IMR-90 (cell line): Measurements from ENCODE around the gene MMD2. TPM values are rescaled to one million over a fixed set of nuclear protein-coding genes. Genes with fewer than 3 reads are reported as not detected.

Experiments
- ATAC-seq: fragments of 200-7000 bp; cut with Tn5 transposase; 2 replicates; pipeline ENCODE4 v1.9.1; 2020; ENCODE audit warnings: low read depth, mild to moderate bottlenecking, moderate library complexity
- BruUV-seq: library from RNA; stranded (reverse); fragments of 400-500 nt; replicated peaks from 2 replicates; lab custom pipeline; 2021; lab: Mats Ljungman, UMichigan
- CTCF ChIA-PET: fragments of 300-600 bp; formaldehyde crosslinking; extraction: SDS; loops from one replicate; lab custom pipeline; 2021; ENCODE audit warnings: antibody characterized with exemption; lab: Yijun Ruan, JAX
- POLR2A ChIA-PET: fragments of 300-600 bp; sonication (Branson Sonifier 250); formaldehyde crosslinking; loops from one replicate; lab custom pipeline; 2022; ENCODE audit warnings: antibody characterized with exemption; ENCODE audit not compliant: unreplicated experiment; lab: Charles Lee
- DNase-seq: peaks from one replicate; pipeline ENCODE4 v3.0.0; 2013
- H2AFZ ChIP-seq: replicated peaks from 2 replicates; pipeline ENCODE3; 2013; ENCODE audit warnings: low read length, mild to moderate bottlenecking; ENCODE audit not compliant: poor library complexity
- H2AK5ac ChIP-seq: 2 replicates; pipeline ENCODE4 v1.6.1; 2013; ENCODE audit warnings: low read depth, low read length, inconsistent platforms
- H2AK9ac ChIP-seq: replicated peaks from 2 replicates; pipeline ENCODE3; 2013; ENCODE audit warnings: mild to moderate bottlenecking, low read depth, low read length, moderate library complexity; ENCODE audit not compliant: poor library complexity
- H2BK120ac ChIP-seq: 2 replicates; pipeline ENCODE4 v1.6.1; 2013; ENCODE audit warnings: low read depth, low read length, inconsistent platforms
- H2BK15ac ChIP-seq: 3 replicates; pipeline ENCODE4 v1.6.1; 2013; ENCODE audit warnings: low read depth, low read length, inconsistent platforms
- H2BK20ac ChIP-seq: 2 replicates; pipeline ENCODE4 v1.6.1; 2013; ENCODE audit warnings: low read depth, mild to moderate bottlenecking, inconsistent platforms, low read length, moderate library complexity
- H2BK5ac ChIP-seq: 2 replicates; pipeline ENCODE4 v1.6.1; 2013; ENCODE audit warnings: mild to moderate bottlenecking, low read depth, low read length, inconsistent platforms; ENCODE audit not compliant: poor library complexity, severe bottlenecking
- H3K14ac ChIP-seq: replicated peaks from 2 replicates; pipeline ENCODE4 v1.6.1; 2013; ENCODE audit warnings: low read depth, low read length, inconsistent platforms
- H3K18ac ChIP-seq: 2 replicates; pipeline ENCODE4 v1.6.1; 2013; ENCODE audit warnings: low read depth, low read length, control low read depth
- H3K23ac ChIP-seq: 2 replicates; pipeline ENCODE4 v1.6.1; 2013; ENCODE audit warnings: low read depth, low read length, inconsistent platforms
- H3K27ac ChIP-seq: 2 replicates; pipeline ENCODE4 v1.5.1; 2013; ENCODE audit warnings: mild to moderate bottlenecking, control low read depth, low read length; ENCODE audit not compliant: insufficient read depth
- H3K27me3 ChIP-seq: 2 replicates; pipeline ENCODE4 v1.6.1; 2013; ENCODE audit warnings: low read length; ENCODE audit not compliant: control insufficient read depth, insufficient read depth
- H3K36me3 ChIP-seq: 2 replicates; pipeline ENCODE4 v1.6.1; 2013; ENCODE audit warnings: low read length, mixed read lengths; ENCODE audit not compliant: control insufficient read depth, insufficient read depth
- H3K4ac ChIP-seq: 2 replicates; pipeline ENCODE4 v1.6.1; 2013; ENCODE audit warnings: low read depth, low read length, inconsistent platforms
- H3K4me1 ChIP-seq: 2 replicates; pipeline ENCODE4 v1.6.1; 2013; ENCODE audit warnings: low read length, mixed read lengths; ENCODE audit not compliant: control insufficient read depth, insufficient read depth
- H3K4me2 ChIP-seq: 2 replicates; pipeline ENCODE4 v1.6.1; 2013; ENCODE audit warnings: low read depth, mild to moderate bottlenecking, control low read depth, low read length, moderate library complexity
- H3K4me3 ChIP-seq: 2 replicates; pipeline ENCODE4 v1.5.1; 2013; ENCODE audit warnings: low read depth, mild to moderate bottlenecking, control low read depth, low read length, moderate library complexity; ENCODE audit not compliant: insufficient read depth
- H3K56ac ChIP-seq: 2 replicates; pipeline ENCODE4 v1.6.1; 2013; ENCODE audit warnings: low read length, inconsistent platforms; ENCODE audit not compliant: insufficient read depth; ENCODE audit errors: extremely low read depth
- H3K79me1 ChIP-seq, 2 experiments: 2 replicates each; pipeline ENCODE4 v1.6.1; 2013; ENCODE audit warnings: low read length in 2 of 2, inconsistent platforms in 1 of 2, low read depth in 1 of 2
- H3K9ac ChIP-seq: 2 replicates; pipeline ENCODE4 v1.6.1; 2013; ENCODE audit warnings: low read depth, low read length, control low read depth
- H3K9me1 ChIP-seq: 2 replicates; pipeline ENCODE4 v1.6.1; 2013; ENCODE audit warnings: low read length, inconsistent platforms; ENCODE audit not compliant: insufficient read depth
- H3K9me3 ChIP-seq: 2 replicates; pipeline ENCODE4 v1.6.1; 2013; ENCODE audit warnings: low read length; ENCODE audit not compliant: control insufficient read depth, insufficient read depth
- H4K20me1 ChIP-seq: 2 replicates; pipeline ENCODE4 v1.6.1; 2013; ENCODE audit warnings: low read length, inconsistent platforms; ENCODE audit not compliant: insufficient read depth
- H4K5ac ChIP-seq: 2 replicates; pipeline ENCODE4 v1.6.1; 2013; ENCODE audit warnings: mild to moderate bottlenecking, low read depth, low read length, control low read depth
- H4K8ac ChIP-seq, 2 experiments: 2 replicates each; pipeline ENCODE4 v1.6.1; 2013; ENCODE audit warnings: low read depth in 2 of 2, low read length in 2 of 2, control low read depth in 1 of 2, inconsistent platforms in 1 of 2
- H4K91ac ChIP-seq: 2 replicates; pipeline ENCODE4 v1.6.1; 2013; ENCODE audit warnings: low read depth, low read length, inconsistent platforms; ENCODE audit not compliant: insufficient read depth
- BHLHE40 ChIP-seq: fragments of 150-350 bp; IDR thresholded peaks from 2 replicates; pipeline ENCODE4 v1.6.1; 2016; ENCODE audit warnings: mild to moderate bottlenecking, low read depth, low read length
- CEBPB ChIP-seq: IDR thresholded peaks from 2 replicates; pipeline ENCODE4 v1.6.1; 2012; ENCODE audit warnings: low read depth, low read length, improper control_type of control experiment
- CHD1 ChIP-seq: IDR thresholded peaks from 2 replicates; pipeline ENCODE4 v1.6.1; 2012; ENCODE audit warnings: low read depth, low read length, improper control_type of control experiment
- CTCF ChIP-seq: conservative IDR thresholded peaks from 2 replicates; pipeline ENCODE4 v1.5.1; 2012; ENCODE audit warnings: mild to moderate bottlenecking, low read depth, low read length, improper control_type of control experiment
- ELK1 ChIP-seq: fragments of 150-350 bp; IDR thresholded peaks from 2 replicates; pipeline ENCODE4 v1.6.1; 2016; ENCODE audit warnings: low read depth, mild to moderate bottlenecking, low read length, moderate library complexity, borderline replicate concordance
- FOS ChIP-seq: fragments of 150-350 bp; IDR thresholded peaks from 2 replicates; pipeline ENCODE4 v1.6.1; 2016; ENCODE audit warnings: low read depth, low read length
- MAFK ChIP-seq: IDR thresholded peaks from 2 replicates; pipeline ENCODE4 v1.6.1; 2012; ENCODE audit warnings: low read depth, low read length, improper control_type of control experiment
- MAZ ChIP-seq: IDR thresholded peaks from 2 replicates; pipeline ENCODE4 v1.6.1; 2012; ENCODE audit warnings: low read depth, mild to moderate bottlenecking, low read length, improper control_type of control experiment, moderate library complexity, borderline replicate concordance
- MXI1 ChIP-seq: IDR thresholded peaks from 2 replicates; pipeline ENCODE4 v1.6.1; 2012; ENCODE audit warnings: low read depth, mild to moderate bottlenecking, low read length, moderate library complexity, borderline replicate concordance
- NFE2L2 ChIP-seq: fragments of 150-350 bp; IDR thresholded peaks from 2 replicates; pipeline ENCODE4 v1.6.1; 2016; ENCODE audit warnings: low read depth, mild to moderate bottlenecking, low read length
- POLR2A ChIP-seq: IDR thresholded peaks from 2 replicates; pipeline ENCODE4 v1.6.1; 2012; ENCODE audit warnings: mild to moderate bottlenecking, low read depth, low read length
- RAD21 ChIP-seq: IDR thresholded peaks from 2 replicates; pipeline ENCODE4 v1.6.1; 2012; ENCODE audit warnings: low read length, improper control_type of control experiment
- RCOR1 ChIP-seq: IDR thresholded peaks from 2 replicates; pipeline ENCODE4 v1.6.1; 2012; ENCODE audit warnings: mild to moderate bottlenecking, low read length, improper control_type of control experiment; ENCODE audit not compliant: insufficient replicate concordance
- RFX5 ChIP-seq: IDR thresholded peaks from 2 replicates; pipeline ENCODE4 v1.8.0; 2012; ENCODE audit warnings: low read depth, mild to moderate bottlenecking, low read length, moderate library complexity
- SMC3 ChIP-seq: fragments of 150-350 bp; IDR thresholded peaks from 2 replicates; pipeline ENCODE4 v1.6.1; 2016; ENCODE audit warnings: low read depth, mild to moderate bottlenecking, antibody characterized with exemption, low read length, moderate library complexity
- USF2 ChIP-seq: fragments of 150-350 bp; IDR thresholded peaks from 2 replicates; pipeline ENCODE4 v1.6.1; 2017; ENCODE audit warnings: mild to moderate bottlenecking, antibody characterized with exemption, low read length, low read depth
- WGBS, 2 experiments: methylation state at CpG; one replicate each; pipeline versions ENCODE4 v1.1.5 to v1.1.7; 2013; ENCODE audit warnings: missing lambda C conversion rate in 2 of 2; ENCODE audit not compliant: insufficient read length in 1 of 2; ENCODE audit errors: extremely low coverage in 2 of 2; 5-methylcytosine and 5-hydroxymethylcytosine counted together
- dilution Hi-C: fragments of 300-500 bp; cut with HindIII; formaldehyde crosslinking; loops from one replicate; pipeline ENCODE4 v1.14.3; 2018; ENCODE audit warnings: low sequenced_read_pairs; ENCODE audit not compliant: unreplicated experiment
- in situ Hi-C: fragments of 300-500 bp; cut with MboI; formaldehyde crosslinking; loops from 3 replicates; pipeline ENCODE4 v1.14.3; 2019; ENCODE audit warnings: low sequenced_read_pairs, inconsistent platforms, mixed read lengths
- intact Hi-C: fragments of 100-400 bp; cut with micrococcal nuclease; formaldehyde crosslinking; loops from 2 replicates; pipeline ENCODE4 v1.10.0; 2022
- polyA plus RNA-seq, 3 experiments: library from polyadenylated mRNA; depleted of rRNA; stranded (reverse); fragments of >200 nt; gene quantifications; 2 replicates each; pipeline ENCODE4 v1.2.3, GENCODE V29; 2012; ENCODE audit warnings: low replicate concordance in 1 of 3
- total RNA-seq: library from RNA; depleted of rRNA; stranded (reverse); fragments of >200 nt; gene quantifications from 2 replicates; pipeline ENCODE4 v1.2.3, GENCODE V29; 2012

Gene MMD2
- total and polyA plus RNA-seq, 2 of the 4 experiments (the other 2 are of a cell fraction), result not detected

- H3K27ac ChIP-seq, result no peak overlapping the region
- no peak overlapping the region for H4K8ac ChIP-seq
- H3K14ac ChIP-seq, result no peak overlapping the region
- no peak overlapping the region for H3K9ac ChIP-seq
- no peak overlapping the region for H2BK120ac ChIP-seq
- no peak overlapping the region for H2AK9ac ChIP-seq
- no peak overlapping the region for H2AFZ ChIP-seq
- no TSS peak for BruUV-seq
- no peak overlapping the region for H3K4ac ChIP-seq
- DNase-seq (peak; percentile 10), ATAC-seq (peak; percentile 71)
- POLR2A ChIA-PET, result no interaction called here
- no peak overlapping the region for H3K4me2 ChIP-seq
- no peak overlapping the region for H3K23ac ChIP-seq
- no peak overlapping the region for H2BK15ac ChIP-seq
- in situ Hi-C loops (no loop called here), intact Hi-C loops (no loop called here), dilution Hi-C loops (no loop called here)
- no peak overlapping the region for H3K4me3 ChIP-seq
- TF ChIP-seq ELK1 (no peak), MAZ (no peak), RAD21 (no peak), FOS (no peak), SMC3 (no peak), NFE2L2 (no peak), CTCF (no peak), MXI1 (no peak), CHD1 (no peak), BHLHE40 (no peak), POLR2A (no peak), RFX5 (no peak), USF2 (no peak), MAFK (no peak), RCOR1 (no peak), CEBPB (no peak)
- H3K36me3 ChIP-seq, result no peaks in the 10 kb centered on the region
- no peak overlapping the region for H4K91ac ChIP-seq
- H3K56ac ChIP-seq, result no peak overlapping the region
- H2BK20ac ChIP-seq, result no peak overlapping the region
- no peak overlapping the region for H2BK5ac ChIP-seq
- no peaks in the 10 kb centered on the region for H3K9me3 ChIP-seq
- no peak overlapping the region for H2AK5ac ChIP-seq
- H4K5ac ChIP-seq, result no peak overlapping the region
- H3K79me1 ChIP-seq, result no peaks in the 10 kb centered on the region
- CTCF ChIA-PET, result no interaction called here
- peaks cover 5% of the 10 kb centered on the region for H3K27me3 ChIP-seq
- 40% methylated on average over 1 of the region's 11 CpGs; no CpG with 5 or more reads in 1 of the 2 experiments for WGBS, 2 experiments
- no peak overlapping the region for H3K18ac ChIP-seq
- no peaks in the 10 kb centered on the region for H4K20me1 ChIP-seq
- H3K9me1 ChIP-seq, result no peaks in the 10 kb centered on the region
- H3K4me1 ChIP-seq, result no peaks in the 10 kb centered on the region
Measured at GRCh38 chr7:4951903-4952636, 6.9 kb downstream of the MMD2 start.
